A549 (cell line): ENCODE data around the gene CCDC142. TPM values are rescaled to one million over a fixed set of nuclear protein-coding genes. Genes with fewer than 3 reads are reported as not detected.

Experiments
- ATAC-seq, 2 experiments: fragments of 200-7000 bp in 1 of 2; fragments of >200 bp in 1 of 2; cut with Nextera tagmentation in 1 of 2; cut with Tn5 transposase in 1 of 2; 3 replicates each; pipeline versions ENCODE4 v1.8.0 to v1.9.1; 2018 to 2020; ENCODE audit warnings: mild to moderate bottlenecking in 1 of 2, moderate library complexity in 1 of 2
- CTCF ChIA-PET: fragments of 300-600 bp; sonication (Branson Sonifier 250); formaldehyde crosslinking; extraction: SDS; loops from one replicate; lab custom pipeline; 2021; ENCODE audit warnings: antibody characterized with exemption, inconsistent platforms; lab: Yijun Ruan, JAX
- POLR2A ChIA-PET: fragments of 350-600 bp; formaldehyde crosslinking; extraction: SDS; loops from one replicate; lab custom pipeline; 2021; ENCODE audit warnings: antibody characterized with exemption, inconsistent platforms; lab: Yijun Ruan, JAX
- DNase-seq, 2 experiments: peaks; one replicate each; pipeline versions ENCODE4 v3.0.0 to v3.0.0-alpha.2; 2011 to 2016; ENCODE audit warnings: low read depth in 1 of 2, low spot score in 1 of 2
- FAIRE-seq: peaks from 2 replicates; lab custom pipeline; 2011; peaks lifted over from hg19 to GRCh38; lab: Jason Lieb, UNC
- H3K27ac ChIP-seq, 2 experiments: fragments of >200 bp; sonication (Bioruptor Twin); formaldehyde crosslinking; 3 replicates each; pipeline ENCODE4 v1.5.1; 2016 to 2017
- H3K4me1 ChIP-seq: fragments of >200 bp; sonication (Bioruptor Twin); formaldehyde crosslinking; 3 replicates; pipeline ENCODE4 v1.6.1; 2016
- H3K4me2 ChIP-seq: fragments of >200 bp; sonication (Bioruptor Twin); formaldehyde crosslinking; 3 replicates; pipeline ENCODE4 v1.6.1; 2016
- H3K4me3 ChIP-seq: fragments of >200 bp; sonication (Bioruptor Twin); formaldehyde crosslinking; 3 replicates; pipeline ENCODE4 v1.5.1; 2016
- H3K9me3 ChIP-seq: fragments of >200 bp; sonication (Bioruptor Twin); formaldehyde crosslinking; 3 replicates; pipeline ENCODE4 v1.6.1; 2016
- CBX8 ChIP-seq: fragments of 200-600 bp; sonication (generic); IDR thresholded peaks from 2 replicates; pipeline ENCODE4 v1.6.1; 2016
- CHD4 ChIP-seq: fragments of 200-600 bp; sonication (generic); IDR thresholded peaks from 2 replicates; pipeline ENCODE4 v1.6.1; 2016; ENCODE audit warnings: antibody characterized with exemption, mild to moderate bottlenecking, borderline replicate concordance
- CTCF ChIP-seq: fragments of >200 bp; sonication (Bioruptor Twin); formaldehyde crosslinking; IDR thresholded peaks from 3 replicates; pipeline ENCODE4 v1.5.1; 2016
- EHF ChIP-seq: fragments of 250-450 bp; sonication (Bioruptor Pico); IDR thresholded peaks from 2 replicates; pipeline ENCODE4 v1.5.0; 2020; ENCODE audit warnings: mild to moderate bottlenecking
- FOSL2 ChIP-seq, 2 experiments: fragments of 450-650 bp in 1 of 2; fragments of >200 bp in 1 of 2; sonication (Bioruptor Twin) in 1 of 2; formaldehyde crosslinking; IDR thresholded peaks; 2 replicates each; pipeline versions ENCODE4 v1.5.0 to v1.6.1; 2016 to 2020; ENCODE audit warnings: mild to moderate bottlenecking in 1 of 2, moderate library complexity in 1 of 2
- HDAC2 ChIP-seq: fragments of 200-600 bp; sonication (generic); IDR thresholded peaks from 2 replicates; pipeline ENCODE4 v1.6.1; 2016
- HOXA7 ChIP-seq: fragments of 250-450 bp; sonication (Bioruptor Pico); IDR thresholded peaks from 2 replicates; pipeline ENCODE4 v1.5.0; 2020; ENCODE audit warnings: mild to moderate bottlenecking, moderate library complexity
- KDM1A ChIP-seq: fragments of 200-600 bp; sonication (generic); IDR thresholded peaks from 2 replicates; pipeline ENCODE4 v1.6.1; 2016; ENCODE audit warnings: low read depth, mild to moderate bottlenecking
- MAX ChIP-seq: IDR thresholded peaks from 2 replicates; pipeline ENCODE4 v1.6.1; 2012
- POLR2AphosphoS2 ChIP-seq: conservative IDR thresholded peaks from 2 replicates; pipeline ENCODE4 v1.6.1; 2012; ENCODE audit warnings: low read length, improper control_type of control experiment, inconsistent platforms
- RARB ChIP-seq: fragments of 250-450 bp; sonication (Bioruptor Pico); IDR thresholded peaks from 2 replicates; pipeline ENCODE4 v1.8.0; 2021; ENCODE audit warnings: mild to moderate bottlenecking, moderate library complexity
- RFX5 ChIP-seq: fragments of 450-650 bp; IDR thresholded peaks from 2 replicates; pipeline ENCODE4 v1.7.1; 2014; ENCODE audit warnings: antibody characterized with exemption, mild to moderate bottlenecking, moderate library complexity
- SMC3 ChIP-seq: fragments of >200 bp; sonication (Bioruptor Twin); formaldehyde crosslinking; IDR thresholded peaks from 3 replicates; pipeline ENCODE4 v1.6.1; 2018; ENCODE audit warnings: inconsistent platforms
- SREBF2 ChIP-seq: fragments of 450-650 bp; IDR thresholded peaks from 2 replicates; pipeline ENCODE4 v1.6.1; 2014; ENCODE audit warnings: mild to moderate bottlenecking, moderate library complexity
- TP53 ChIP-seq: fragments of 250-450 bp; sonication (Bioruptor Pico); IDR thresholded peaks from 2 replicates; pipeline ENCODE4 v1.5.0; 2021; ENCODE audit warnings: mild to moderate bottlenecking, moderate library complexity
- USF2 ChIP-seq: fragments of 450-650 bp; IDR thresholded peaks from 2 replicates; pipeline ENCODE4 v1.6.1; 2014; ENCODE audit warnings: antibody characterized with exemption
- ZC3H11A ChIP-seq: fragments of 450-650 bp; IDR thresholded peaks from 2 replicates; pipeline ENCODE4 v1.6.1; 2014; ENCODE audit warnings: antibody characterized with exemption, mild to moderate bottlenecking
- ZSCAN20 ChIP-seq: fragments of 250-450 bp; sonication (Bioruptor Pico); IDR thresholded peaks from 2 replicates; pipeline ENCODE4 v1.8.0; 2022; ENCODE audit warnings: mild to moderate bottlenecking, moderate library complexity
- WGBS: methylation state at CpG from one replicate; pipeline ENCODE4 v1.1.6; 2017; ENCODE audit errors: missing lambda C conversion rate; 5-methylcytosine and 5-hydroxymethylcytosine counted together
- polyA plus RNA-seq, 4 experiments: library from polyadenylated mRNA; depleted of rRNA in 3 of 4; stranded (reverse); fragments of >200 nt; fragmentation: RNase III in 1 of 4; extraction: RNeasy Plus Mini Kit Qiagen cat#74134 plus additional on column Dnase treatment in 1 of 4; gene quantifications; 2 replicates in 3 of 4; 3 replicates in 1 of 4; pipeline ENCODE4 v1.2.3, GENCODE V29; 2011 to 2017

Gene CCDC142
- polyA plus RNA-seq, 2 of the 4 experiments (the other 2 are of a cell fraction): 6.8 to 12.8 TPM

- H3K27ac ChIP-seq: no peak overlapping the region
- ATAC-seq (no peak), DNase-seq (no peak)
- ChIA-PET CTCF (interaction anchor here (1.4 to 15.5 kb wide), 6 partner anchors 4 to 96 kb away, joined by 7 to 184 read pairs (median 35); partner anchors contain the start of genes CCDC142, LBX2 and TTC31), POLR2A (interaction anchor here (0.8 to 1.0 kb wide), 3 partner anchors 11 to 22 kb away, joined by 3 read pairs; no protein-coding TSS in a partner anchor)
- 86% methylated on average over 3 of the region's 3 CpGs for WGBS
- TF ChIP-seq CTCF (no peak), USF2 (no peak), KDM1A (no peak), TP53 (CRISPR knock-in tag) (no peak), ZC3H11A (no peak), CHD4 (no peak), SREBF2 (no peak)
- TF ChIP-seq, all 56 proteins: peak for 0
- Histone ChIP-seq H3K4me2 (no peak overlapping the region), H3K9me3 (no peaks in the 10 kb centered on the region), H3K4me1 (no peaks in the 10 kb centered on the region), H3K4me3 (no peak overlapping the region)
- FAIRE-seq: no peak
Measured at GRCh38 chr2:74493546-74493945, 10.7 kb upstream of the CCDC142 start.

GRCh38 chr2:74491648-74492544 lies 9.1 kb upstream of the CCDC142 start:
- no peak for ATAC-seq
- CTCF ChIA-PET: interaction anchor here (1.0 to 15.5 kb wide), 7 partner anchors 5 to 95 kb away, joined by 3 to 184 read pairs (median 29); partner anchors contain the start of genes CCDC142, DQX1, LBX2 and TTC31
- WGBS: 88% methylated on average over 12 of the region's 12 CpGs
- Histone ChIP-seq H3K4me1 (no peaks in the 10 kb centered on the region), H3K27ac (no peak overlapping the region), H3K4me2 (no peak overlapping the region), H3K9me3 (no peaks in the 10 kb centered on the region)
- TF ChIP-seq EHF (no peak), POLR2AphosphoS2 (no peak), USF2 (no peak), CTCF (no peak), MAX (no peak), ZSCAN20 (CRISPR knock-in tag) (no peak), RFX5 (no peak), RARB (CRISPR knock-in tag) (no peak), HOXA7 (CRISPR knock-in tag) (no peak), FOSL2 (IDR thresholded peaks at IDR 0.05) (no peak), FOSL2 (CRISPR knock-in tag; IDR thresholded peaks at IDR 0.05) (no peak), SMC3 (no peak), HDAC2 (no peak), CBX8 (no peak)
- TF ChIP-seq, all 56 proteins: peak for 0
- H3K4me3 ChIP-seq: no peak overlapping the region
- DNase-seq (no peak), FAIRE-seq (no peak)
- POLR2A ChIA-PET: no interaction called here
